ENCODE data around the gene MYO18A.

DNA sequence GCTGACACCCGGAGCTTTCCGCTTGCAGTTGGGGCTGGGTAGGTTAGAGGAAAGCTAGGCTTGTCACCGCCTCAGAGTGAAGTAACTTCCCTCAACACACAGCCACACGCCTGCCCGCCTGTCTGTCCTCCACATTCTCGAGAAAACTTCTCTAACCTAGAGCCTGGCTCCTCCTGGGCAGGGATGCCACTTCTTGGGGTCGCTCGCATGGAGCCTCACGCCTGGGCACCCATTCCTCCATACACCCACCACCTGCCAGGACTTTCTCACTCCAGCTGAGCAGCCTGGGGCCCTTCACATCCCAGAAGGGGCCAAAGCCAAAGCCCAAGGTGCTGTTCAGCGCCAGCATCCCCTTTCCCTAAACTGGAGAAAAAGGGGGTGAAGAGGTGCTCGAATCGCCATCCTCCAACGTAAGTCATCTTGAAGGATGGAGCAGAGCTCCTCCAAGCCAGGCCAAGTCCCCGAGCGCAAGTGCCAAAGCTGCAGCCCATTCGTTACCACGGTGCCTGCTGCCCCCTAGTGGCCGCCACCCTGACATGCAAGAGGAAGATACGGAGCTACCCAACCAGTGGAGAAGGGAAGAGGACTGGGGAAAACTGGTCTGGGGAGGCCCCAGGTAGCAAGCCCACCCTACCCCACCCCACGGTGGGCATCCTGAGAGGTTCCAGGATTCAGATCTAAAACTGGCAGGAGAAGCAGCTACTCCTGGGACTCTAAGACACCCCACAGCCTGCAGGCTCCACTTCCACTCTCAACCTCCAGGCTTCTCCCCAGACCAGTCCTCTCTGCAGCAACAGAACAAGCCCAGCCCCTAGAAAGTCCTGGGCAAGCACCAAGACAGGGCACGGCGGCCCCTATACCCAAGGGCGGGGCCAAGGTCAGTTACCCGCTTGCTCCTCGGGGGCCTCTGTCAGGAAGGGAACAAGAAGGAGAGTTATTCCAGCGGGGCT, 63.1 kb downstream of the MYO18A start:
- no peak for TF ChIP-seq EZH2phosphoT487 (IDR thresholded peaks at IDR 0.05; ENCODE audit: low read depth)
- TF ChIP-seq, protein P1, sequence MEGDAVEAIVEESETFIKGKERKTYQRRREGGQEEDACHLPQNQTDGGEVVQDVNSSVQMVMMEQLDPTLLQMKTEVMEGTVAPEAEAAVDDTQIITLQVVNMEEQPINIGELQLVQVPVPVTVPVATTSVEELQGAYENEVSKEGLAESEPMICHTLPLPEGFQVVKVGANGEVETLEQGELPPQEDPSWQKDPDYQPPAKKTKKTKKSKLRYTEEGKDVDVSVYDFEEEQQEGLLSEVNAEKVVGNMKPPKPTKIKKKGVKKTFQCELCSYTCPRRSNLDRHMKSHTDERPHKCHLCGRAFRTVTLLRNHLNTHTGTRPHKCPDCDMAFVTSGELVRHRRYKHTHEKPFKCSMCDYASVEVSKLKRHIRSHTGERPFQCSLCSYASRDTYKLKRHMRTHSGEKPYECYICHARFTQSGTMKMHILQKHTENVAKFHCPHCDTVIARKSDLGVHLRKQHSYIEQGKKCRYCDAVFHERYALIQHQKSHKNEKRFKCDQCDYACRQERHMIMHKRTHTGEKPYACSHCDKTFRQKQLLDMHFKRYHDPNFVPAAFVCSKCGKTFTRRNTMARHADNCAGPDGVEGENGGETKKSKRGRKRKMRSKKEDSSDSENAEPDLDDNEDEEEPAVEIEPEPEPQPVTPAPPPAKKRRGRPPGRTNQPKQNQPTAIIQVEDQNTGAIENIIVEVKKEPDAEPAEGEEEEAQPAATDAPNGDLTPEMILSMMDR (IDR thresholded peaks at IDR 0.05; ENCODE audit: low read depth, low read length) = peak; percentile 88
